HG03521 (cell line): ENCODE data around the gene DDX11.
"Not testable (repeated sequence)": the region's sequence is repeated elsewhere in the genome, so short reads cannot be mapped to it uniquely, and the experiment has no call there.

ENCODE experiments used
- ATAC-seq: cut with Tn5 transposase; IDR thresholded peaks from one replicate; pipeline ENCODE4 v1.9.1; 2021; ENCODE audit warnings: mild to moderate bottlenecking, moderate library complexity; ENCODE audit not compliant: unreplicated experiment

Gene DDX11

GRCh38 chr12:31120392-31121008 is 46.8 kb downstream of the DDX11 start:
- no peak for ATAC-seq

- ATAC-seq, result not testable (repeated sequence)
Observed at GRCh38 chr12:31121022-31121728, 47.5 kb downstream of the DDX11 start.

- no peak for ATAC-seq
Observed at GRCh38 chr12:31122481-31122880, 48.8 kb downstream of the DDX11 start.

GRCh38 chr12:31124158-31124557 is 50.5 kb downstream of the DDX11 start:
- ATAC-seq, result not testable (repeated sequence)

- not testable (repeated sequence) for ATAC-seq
Observed at GRCh38 chr12:31125171-31125570, 51.5 kb downstream of the DDX11 start.

- not testable (repeated sequence) for ATAC-seq
Observed at GRCh38 chr12:31127209-31127848, 53.7 kb downstream of the DDX11 start.

GRCh38 chr12:31136581-31136980 is 62.9 kb downstream of the DDX11 start:
- ATAC-seq, result not testable (repeated sequence)

GRCh38 chr12:31144768-31145167 is 71.1 kb downstream of the DDX11 start:
- ATAC-seq, result not testable (repeated sequence)

- not testable (repeated sequence) for ATAC-seq
Observed at GRCh38 chr12:31145296-31145695, 71.6 kb downstream of the DDX11 start.

- ATAC-seq, result not testable (repeated sequence)
Observed at GRCh38 chr12:31147415-31147814, 73.8 kb downstream of the DDX11 start.

- not testable (repeated sequence) for ATAC-seq
Observed at GRCh38 chr12:31150766-31151165, 77.1 kb downstream of the DDX11 start.
